Left ventricle myocardium inferior (tissue), 1 donor: ENCODE measurements around the gene FAM32A. TPM values are rescaled to one million over a fixed set of nuclear protein-coding genes. Genes with fewer than 3 reads are reported as not detected.

Experiments used
- DNase-seq: peaks from one replicate; pipeline ENCODE4 v3.0.0-alpha.2; 2020
- H3K27ac ChIP-seq: fragments of 200-600 bp; replicated peaks from 2 replicates; pipeline ENCODE4 v1.8.0; 2021
- H3K27me3 ChIP-seq: fragments of 200-600 bp; 2 replicates; pipeline ENCODE4 v1.8.0; 2021; ENCODE audit warnings: low read depth
- H3K36me3 ChIP-seq: fragments of 200-600 bp; 2 replicates; pipeline ENCODE4 v1.8.0; 2021
- H3K4me1 ChIP-seq: fragments of 200-600 bp; 2 replicates; pipeline ENCODE4 v1.8.0; 2021
- H3K4me3 ChIP-seq: fragments of 200-600 bp; 2 replicates; pipeline ENCODE4 v1.8.0; 2021; ENCODE audit warnings: mild to moderate bottlenecking, moderate library complexity
- H3K9me3 ChIP-seq: fragments of 200-600 bp; replicated peaks from 2 replicates; pipeline ENCODE4 v1.8.0; 2021
- CTCF ChIP-seq: fragments of 200-600 bp; IDR thresholded peaks from 2 replicates; pipeline ENCODE4 v1.8.0; 2021; ENCODE audit warnings: antibody characterized with exemption, mild to moderate bottlenecking, borderline replicate concordance
- intact Hi-C: fragments of 100-400 bp; cut with micrococcal nuclease; formaldehyde crosslinking; loops from one replicate; pipeline ENCODE4 v1.11.0; 2022
- total RNA-seq: library from RNA; stranded (reverse); fragmentation: NEBNext Ultra II Directional; extraction: Animal tissue kit (Norgen Biotek cat#: 25700); gene quantifications from one replicate; pipeline ENCODE4 v1.2.1, GENCODE V29; 2021
- donor health status: DM: no; HTN: yes; CAD: no; lungs with severe emphysema.

Gene FAM32A
- total RNA-seq, 1 donor from 2014 or later, result 34.3 TPM

GRCh38 chr19:16198370-16198651, 13.1 kb downstream of the FAM32A start:
- no peaks in the 10 kb centered on the region for H3K27me3 ChIP-seq
- H3K36me3 ChIP-seq, result peaks cover 26% of the 10 kb centered on the region
- no peak for DNase-seq
- no peak for TF ChIP-seq CTCF
- intact Hi-C loops, result no loop called here
- peak overlapping the region; percentile 97 for H3K4me3 ChIP-seq
- peaks cover 37% of the 10 kb centered on the region for H3K4me1 ChIP-seq
- peak overlapping the region; percentile 92 for H3K27ac ChIP-seq
- H3K9me3 ChIP-seq, result no peaks in the 10 kb centered on the region

GRCh38 chr19:16199275-16199932, 14.2 kb downstream of the FAM32A start:
- H3K4me3 ChIP-seq, result peak overlapping the region; percentile 97
- TF ChIP-seq CTCF, result no peak
- intact Hi-C loops, result no loop called here
- no peak for DNase-seq
- no peak overlapping the region for H3K27ac ChIP-seq
- H3K36me3 ChIP-seq, result peaks cover 34% of the 10 kb centered on the region
- no peaks in the 10 kb centered on the region for H3K9me3 ChIP-seq
- H3K4me1 ChIP-seq, result peaks cover 43% of the 10 kb centered on the region
- H3K27me3 ChIP-seq, result no peaks in the 10 kb centered on the region

GRCh38 chr19:16200038-16201010, 15.1 kb downstream of the FAM32A start:
- no peak overlapping the region for H3K27ac ChIP-seq
- H3K4me1 ChIP-seq, result peaks cover 53% of the 10 kb centered on the region
- no peaks in the 10 kb centered on the region for H3K9me3 ChIP-seq
- H3K4me3 ChIP-seq, result no peak overlapping the region
- intact Hi-C loops, result no loop called here
- no peak for TF ChIP-seq CTCF
- no peaks in the 10 kb centered on the region for H3K27me3 ChIP-seq
- DNase-seq, result no peak
- H3K36me3 ChIP-seq, result peaks cover 36% of the 10 kb centered on the region

GRCh38 chr19:16201011-16201391, 15.8 kb downstream of the FAM32A start:
- Histone ChIP-seq H3K27me3 (no peaks in the 10 kb centered on the region), H3K4me3 (no peak overlapping the region), H3K4me1 (peaks cover 59% of the 10 kb centered on the region), H3K9me3 (no peaks in the 10 kb centered on the region), H3K27ac (no peak overlapping the region), H3K36me3 (peaks cover 42% of the 10 kb centered on the region)
- TF ChIP-seq CTCF, result no peak
- intact Hi-C loops, result no loop called here
- DNase-seq, result no peak

GRCh38 chr19:16202320-16203255, 17.4 kb downstream of the FAM32A start:
- Histone ChIP-seq H3K4me1 (peaks cover 57% of the 10 kb centered on the region), H3K4me3 (no peak overlapping the region), H3K36me3 (peaks cover 49% of the 10 kb centered on the region), H3K9me3 (no peaks in the 10 kb centered on the region), H3K27ac (no peak overlapping the region), H3K27me3 (no peaks in the 10 kb centered on the region)
- intact Hi-C loops, result no loop called here
- DNase-seq, result no peak
- no peak for TF ChIP-seq CTCF
